HEK293T (cell line): Measurements from ENCODE around the gene EFCAB10.

Source experiments
- BHLHE40 ChIP-seq: fragments of 450-650 bp; IDR thresholded peaks from 2 replicates; pipeline ENCODE4 v1.6.1; 2016; ENCODE audit warnings: mild to moderate bottlenecking, moderate library complexity, borderline replicate concordance
- CTBP1 ChIP-seq: fragments of 450-650 bp; IDR thresholded peaks from 2 replicates; pipeline ENCODE4 v1.6.1; 2016; ENCODE audit warnings: borderline replicate concordance
- FOXA1 ChIP-seq: fragments of 450-650 bp; IDR thresholded peaks from 2 replicates; pipeline ENCODE4 v1.6.1; 2016; ENCODE audit warnings: mild to moderate bottlenecking
- FOXK2 ChIP-seq: fragments of 450-650 bp; IDR thresholded peaks from 2 replicates; pipeline ENCODE4 v1.6.1; 2016; ENCODE audit warnings: mild to moderate bottlenecking
- FOXM1 ChIP-seq: fragments of 450-650 bp; IDR thresholded peaks from 2 replicates; pipeline ENCODE4 v1.6.1; 2017; ENCODE audit warnings: mild to moderate bottlenecking, borderline replicate concordance
- HDGF ChIP-seq: fragments of 450-650 bp; IDR thresholded peaks from 2 replicates; pipeline ENCODE4 v1.6.1; 2017; ENCODE audit warnings: antibody characterized with exemption, borderline replicate concordance
- NFRKB ChIP-seq: fragments of 450-650 bp; IDR thresholded peaks from 2 replicates; pipeline ENCODE4 v1.6.1; 2016; ENCODE audit warnings: mild to moderate bottlenecking, moderate library complexity
- PKNOX1 ChIP-seq: fragments of 450-650 bp; IDR thresholded peaks from 2 replicates; pipeline ENCODE4 v1.6.1; 2016
- SP1 ChIP-seq: fragments of 450-650 bp; IDR thresholded peaks from 2 replicates; pipeline ENCODE4 v1.6.1; 2017
- SUZ12 ChIP-seq: fragments of 450-650 bp; IDR thresholded peaks from 2 replicates; pipeline ENCODE4 v1.6.1; 2016; ENCODE audit warnings: mild to moderate bottlenecking
- TARDBP ChIP-seq: fragments of 450-650 bp; IDR thresholded peaks from 2 replicates; pipeline ENCODE4 v1.6.1; 2016

DNA sequence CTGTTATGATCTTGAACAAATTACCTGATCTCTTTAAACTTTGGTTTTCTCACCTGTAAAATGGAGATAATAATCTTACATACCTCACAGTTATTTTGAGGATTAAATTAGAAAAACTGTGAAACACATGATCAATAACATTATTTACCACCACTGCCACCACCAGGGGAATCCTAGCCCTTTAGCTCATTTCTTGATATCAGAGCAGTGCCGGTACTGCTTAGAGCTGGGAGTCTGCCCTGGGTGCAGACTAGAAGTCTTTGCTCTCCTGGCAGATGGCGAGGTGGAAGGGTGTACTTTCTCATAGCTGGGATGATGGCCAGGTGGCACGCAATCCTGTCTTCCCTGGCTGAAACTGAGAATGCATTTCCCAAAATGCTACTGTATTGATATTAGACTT, 12.7 kb upstream of the EFCAB10 start:
- TF ChIP-seq PKNOX1 (no peak), HDGF (no peak), SUZ12 (no peak), NFRKB (no peak), FOXM1 (no peak), CTBP1 (no peak), FOXA1 (no peak), FOXK2 (no peak), SP1 (no peak), TARDBP (no peak), BHLHE40 (no peak)
